ENCODE results near the gene KDM1B. TPM values are rescaled to one million over a fixed set of nuclear protein-coding genes. Genes with fewer than 3 reads are reported as not detected.

KDM1B gene
- total RNA-seq, 4 donors from 2014 or later: 28.3 to 32.5 (median 29.6) TPM

DNA sequence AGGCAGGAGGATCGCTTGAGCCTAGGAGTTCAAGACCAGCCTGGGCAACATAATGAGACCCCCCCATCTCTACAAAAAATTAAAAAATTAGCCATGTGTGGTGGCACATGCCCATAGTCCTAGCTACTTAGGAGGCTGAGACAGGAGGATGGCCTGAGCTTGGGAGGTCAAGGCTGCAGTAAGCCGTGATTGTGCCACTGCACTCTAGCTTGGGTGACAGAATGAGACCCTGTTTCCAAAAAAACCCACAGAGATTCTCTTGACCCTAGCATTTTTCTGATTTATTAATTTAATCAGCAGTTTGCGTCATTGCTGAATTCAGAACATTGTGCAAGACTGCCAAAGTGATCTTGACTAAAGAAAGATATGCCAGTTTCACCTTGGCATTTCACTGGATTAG is 36.8 kb downstream of the KDM1B start:
- Histone ChIP-seq H3K9me3 (no peaks in the 10 kb centered on the region), H3K27me3 (no peaks in the 10 kb centered on the region), H3K4me1 (no peaks in the 10 kb centered on the region), H3K27ac (no peak overlapping the region), H3K4me3 (no peak overlapping the region), H3K36me3 (peaks cover 46% of the 10 kb centered on the region)
- DNase-seq (ENCODE audit: low spot score in 2 of 2): no peak
- TF ChIP-seq POLR2AphosphoS5 (IDR thresholded peaks at IDR 0.05) (no peak), POLR2A (IDR thresholded peaks at IDR 0.05) (no peak), EP300 (IDR thresholded peaks at IDR 0.05) (no peak), CTCF (IDR thresholded peaks at IDR 0.05) (no peak)
- 91% methylated on average over 3 of the region's 3 CpGs for WGBS

- TF ChIP-seq CTCF (IDR thresholded peaks at IDR 0.05) (no peak), EP300 (IDR thresholded peaks at IDR 0.05) (no peak), POLR2A (IDR thresholded peaks at IDR 0.05) (no peak), POLR2AphosphoS5 (IDR thresholded peaks at IDR 0.05) (no peak)
- H3K27ac ChIP-seq: no peak overlapping the region
- no peaks in the 10 kb centered on the region for H3K9me3 ChIP-seq
- no peaks in the 10 kb centered on the region for H3K4me1 ChIP-seq
- DNase-seq (ENCODE audit: low spot score in 2 of 2): no peak
- no peaks in the 10 kb centered on the region for H3K27me3 ChIP-seq
- no peak overlapping the region for H3K4me3 ChIP-seq
- peaks cover 78% of the 10 kb centered on the region for H3K36me3 ChIP-seq
- WGBS: 88% methylated on average over 6 of the region's 6 CpGs
Observed at GRCh38 chr6:18203786-18204185, 48.6 kb downstream of the KDM1B start.

- no peaks in the 10 kb centered on the region for H3K27me3 ChIP-seq
- TF ChIP-seq POLR2A (IDR thresholded peaks at IDR 0.05): no peak
- no peak for TF ChIP-seq EP300 (IDR thresholded peaks at IDR 0.05)
- TF ChIP-seq POLR2AphosphoS5 (IDR thresholded peaks at IDR 0.05): no peak
- no peak for TF ChIP-seq CTCF (IDR thresholded peaks at IDR 0.05)
- H3K27ac ChIP-seq: no peak overlapping the region
- DNase-seq (ENCODE audit: low spot score in 2 of 2): no peak
- no peak overlapping the region for H3K4me3 ChIP-seq
- no peaks in the 10 kb centered on the region for H3K4me1 ChIP-seq
- H3K9me3 ChIP-seq: no peaks in the 10 kb centered on the region
- peaks cover 76% of the 10 kb centered on the region for H3K36me3 ChIP-seq
- WGBS: 92% methylated on average over 8 of the region's 8 CpGs
Observed at GRCh38 chr6:18204691-18205090, 49.5 kb downstream of the KDM1B start.

DNA sequence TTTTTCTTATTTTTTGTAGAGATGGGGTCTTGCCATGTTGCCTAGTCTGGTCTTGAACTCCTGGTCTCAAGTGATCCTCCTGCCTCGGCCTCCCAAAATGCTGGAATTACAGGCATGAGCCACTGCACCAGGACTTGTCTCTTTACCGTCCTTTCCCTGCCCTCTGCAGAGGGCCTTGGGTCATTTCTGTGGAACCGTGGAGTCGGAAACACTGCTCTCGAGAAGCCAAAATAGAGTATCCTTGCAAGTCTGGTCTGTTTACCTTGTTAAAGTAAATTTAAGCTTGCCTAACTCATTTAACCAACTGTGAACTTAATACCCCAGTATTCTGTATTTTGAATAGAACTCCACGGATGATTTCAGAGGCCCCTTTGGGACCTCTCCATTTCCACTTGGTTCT is 51.4 kb downstream of the KDM1B start:
- Histone ChIP-seq H3K27ac (no peak overlapping the region), H3K9me3 (no peaks in the 10 kb centered on the region), H3K36me3 (peaks cover 69% of the 10 kb centered on the region), H3K27me3 (no peaks in the 10 kb centered on the region), H3K4me1 (no peaks in the 10 kb centered on the region), H3K4me3 (no peak overlapping the region)
- WGBS: 93% methylated on average over 6 of the region's 6 CpGs
- no peak for DNase-seq (ENCODE audit: low spot score in 2 of 2)
- no peak for TF ChIP-seq POLR2A (IDR thresholded peaks at IDR 0.05)
- TF ChIP-seq POLR2AphosphoS5 (IDR thresholded peaks at IDR 0.05): no peak
- no peak for TF ChIP-seq EP300 (IDR thresholded peaks at IDR 0.05)
- no peak for TF ChIP-seq CTCF (IDR thresholded peaks at IDR 0.05)

- no peak overlapping the region for H3K4me3 ChIP-seq
- no peak overlapping the region for H3K27ac ChIP-seq
- no peak for DNase-seq (ENCODE audit: low spot score in 2 of 2)
- H3K4me1 ChIP-seq: no peaks in the 10 kb centered on the region
- no peaks in the 10 kb centered on the region for H3K27me3 ChIP-seq
- no peak for TF ChIP-seq EP300 (IDR thresholded peaks at IDR 0.05)
- no peak for TF ChIP-seq POLR2A (IDR thresholded peaks at IDR 0.05)
- TF ChIP-seq POLR2AphosphoS5 (IDR thresholded peaks at IDR 0.05): no peak
- no peak for TF ChIP-seq CTCF (IDR thresholded peaks at IDR 0.05)
- H3K36me3 ChIP-seq: peaks cover 61% of the 10 kb centered on the region
- H3K9me3 ChIP-seq: no peaks in the 10 kb centered on the region
- 89% methylated on average over 8 of the region's 8 CpGs for WGBS
Observed at GRCh38 chr6:18207438-18207837, 52.2 kb downstream of the KDM1B start.
